ENCODE data around the gene PEX11G. TPM values are rescaled to one million over a fixed set of nuclear protein-coding genes. Genes with fewer than 3 reads are reported as not detected.
A peak's percentile ranks its signal among the peaks of the same experiment; 100 is the strongest.

The PEX11G gene
- 3.1 TPM for total RNA-seq

DNA sequence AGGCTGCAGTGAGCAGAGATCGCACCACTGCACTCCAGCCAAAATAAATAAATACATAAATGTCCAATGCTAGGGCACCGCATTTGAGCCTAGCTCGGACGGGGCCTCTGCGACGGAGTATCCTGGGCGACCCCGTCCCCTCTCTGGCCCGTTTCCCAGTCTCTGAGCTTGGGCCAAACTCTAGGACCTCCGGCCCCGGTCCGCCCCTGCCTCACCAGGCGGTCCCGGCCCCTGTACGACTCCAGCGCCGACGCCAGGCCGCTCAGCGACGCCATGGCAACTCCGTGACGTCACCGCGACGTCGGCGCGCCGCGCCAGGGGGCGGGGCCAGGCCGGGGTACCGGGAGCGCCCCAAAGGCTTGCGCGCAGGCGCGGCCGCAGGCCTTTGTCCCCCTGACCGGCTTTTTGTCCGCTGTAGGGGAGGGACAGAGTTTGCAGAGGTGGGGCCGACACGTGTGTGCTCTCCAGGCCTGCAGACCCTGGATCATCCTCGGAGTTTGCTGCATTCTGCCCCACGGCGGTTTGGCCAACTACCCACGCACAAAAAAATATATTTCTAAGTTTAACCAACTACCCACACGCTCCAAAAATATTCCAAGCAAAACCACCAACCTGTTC is at the start of gene PEX11G:
Gene PEX11G (minus strand): TSS at position 300 of the 618 bp plus-strand sequence. CDS start 25 bp downstream, at position 275.
- no peaks in the 10 kb centered on the region for H3K27me3 ChIP-seq (ENCODE audit: control insufficient read depth in 3 of 3, insufficient read depth in 3 of 3, low read length in 3 of 3)
- H3K9me3 ChIP-seq (ENCODE audit: control insufficient read depth in 3 of 3, low read length in 3 of 3): no peaks in the 10 kb centered on the region
- peak within 1 kb of the TSS; percentile 79 to 87 (median 86) for H3K4me3 ChIP-seq (ENCODE audit: low read length in 3 of 3)
- no peaks in the 10 kb centered on the region for H3K36me3 ChIP-seq (ENCODE audit: control insufficient read depth in 3 of 3, insufficient read depth in 3 of 3, low read length in 3 of 3)
- peak within 1 kb of the TSS; percentile 69 for H3K27ac ChIP-seq (ENCODE audit: low read depth, low read length)
- peak within 1 kb of the TSS; percentile 87 to 93 (median 91) for H3K9ac ChIP-seq (ENCODE audit: low read depth in 1 of 3, low read length in 3 of 3)
- peaks cover 0 to 7% (median 5%) of the 10 kb centered on the region in 3 donors for H3K4me1 ChIP-seq (ENCODE audit: control insufficient read depth in 3 of 3, insufficient read depth in 3 of 3, low read length in 3 of 3)

DNA sequence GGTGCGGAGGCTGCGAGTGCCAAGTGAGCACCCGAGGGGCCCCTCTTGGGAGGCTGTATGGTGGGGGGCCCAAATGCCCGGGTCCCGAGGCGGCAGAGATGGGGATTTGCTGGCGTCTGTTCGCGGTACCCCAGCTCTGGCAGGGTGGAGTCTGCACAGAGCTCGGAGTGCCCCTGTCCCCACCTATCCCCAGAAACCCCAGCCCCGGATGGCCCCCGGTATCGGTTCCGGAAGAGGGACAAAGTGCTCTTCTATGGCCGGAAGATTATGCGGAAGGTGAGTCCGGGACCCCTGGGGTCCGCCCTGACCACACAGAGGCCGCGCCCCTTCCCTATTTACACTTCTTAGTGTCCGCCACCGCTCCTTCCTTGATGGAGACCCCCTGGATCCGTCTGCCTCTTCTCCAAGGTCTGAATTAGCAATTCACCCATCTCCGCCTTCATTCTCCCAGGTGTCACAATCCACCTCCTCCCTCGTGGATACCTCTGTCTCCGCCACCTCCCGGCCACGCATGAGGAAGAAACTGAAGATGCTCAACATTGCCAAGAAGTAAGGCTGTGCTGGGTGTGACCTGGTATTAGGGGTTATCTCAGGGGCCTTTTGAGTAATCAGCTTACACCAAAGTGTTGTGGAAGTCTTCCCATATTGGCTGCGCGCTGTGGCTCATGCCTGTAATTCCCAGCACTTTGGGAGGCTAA is 47.3 kb upstream of the PEX11G start:
- peak overlapping the region; percentile 89 to 92 (median 89) for H3K9ac ChIP-seq (ENCODE audit: low read depth in 1 of 3, low read length in 3 of 3)
- peak overlapping the region; percentile 86 for H3K27ac ChIP-seq (ENCODE audit: low read depth, low read length)
- peak overlapping the region; percentile 88 to 98 (median 97) for H3K4me3 ChIP-seq (ENCODE audit: low read length in 3 of 3)
- H3K27me3 ChIP-seq (ENCODE audit: control insufficient read depth in 3 of 3, insufficient read depth in 3 of 3, low read length in 3 of 3): no peaks in the 10 kb centered on the region
- no peaks in the 10 kb centered on the region for H3K9me3 ChIP-seq (ENCODE audit: control insufficient read depth in 3 of 3, low read length in 3 of 3)
- peaks cover 12 to 24% (median 20%) of the 10 kb centered on the region in 3 donors for H3K4me1 ChIP-seq (ENCODE audit: control insufficient read depth in 3 of 3, insufficient read depth in 3 of 3, low read length in 3 of 3)
- H3K36me3 ChIP-seq (ENCODE audit: control insufficient read depth in 3 of 3, insufficient read depth in 3 of 3, low read length in 3 of 3): peaks cover 18 to 24% (median 21%) of the 10 kb centered on the region in 3 donors

DNA sequence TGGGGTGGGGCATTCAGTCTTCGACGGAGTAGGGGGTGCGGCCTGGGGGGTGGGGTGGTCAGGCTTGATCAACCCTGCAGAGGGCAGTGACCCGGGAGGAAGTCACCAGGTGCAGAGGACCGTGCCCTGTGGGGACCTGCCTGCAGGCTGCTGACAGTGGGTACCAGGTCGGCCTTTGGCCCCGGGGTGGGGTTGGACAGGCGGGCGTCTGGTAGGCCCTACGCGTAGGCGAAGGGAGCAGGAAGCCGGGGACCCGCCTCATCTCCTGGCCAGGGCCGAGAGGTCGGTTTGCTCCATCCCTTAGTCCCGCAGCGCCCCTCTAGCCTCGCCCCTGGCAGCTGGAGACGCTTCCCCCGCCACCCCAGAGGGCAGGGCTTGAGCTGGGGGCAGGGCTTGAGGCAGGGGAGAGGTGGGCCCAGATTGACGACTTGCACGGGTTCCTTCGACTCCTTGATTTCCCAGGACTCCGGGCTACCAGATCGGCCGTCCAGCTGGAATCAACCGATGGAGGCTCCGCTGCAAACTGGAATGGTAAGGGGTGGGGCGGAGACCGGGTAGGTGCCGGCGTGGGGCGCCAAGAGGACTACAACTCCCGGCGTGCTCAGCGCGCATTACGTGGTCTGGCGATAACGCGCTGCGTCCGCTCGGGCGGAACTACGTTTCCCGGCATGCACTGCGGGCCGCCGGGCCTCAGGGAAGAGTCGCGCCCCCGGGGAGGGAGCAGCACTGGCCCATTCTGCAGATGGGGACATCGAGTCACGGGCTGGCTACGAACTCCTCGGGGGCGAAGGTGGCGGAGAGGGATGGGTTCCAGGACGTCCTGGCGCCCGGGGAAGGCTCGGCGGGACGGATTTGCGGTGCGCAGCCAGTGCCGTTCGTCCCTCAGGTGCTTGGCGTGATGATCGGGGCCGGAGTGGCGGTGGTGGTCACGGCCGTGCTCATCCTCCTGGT is 46.5 kb upstream of the PEX11G start, which contains the start of gene PNPLA6:
Gene PNPLA6 (plus strand): TSS at position 671 of the 951 bp plus-strand sequence. CDS start 72 bp downstream, at position 743.
- peak within 1 kb of the TSS; percentile 88 to 98 (median 97) for H3K4me3 ChIP-seq (ENCODE audit: low read length in 3 of 3)
- peaks cover 12 to 24% (median 20%) of the 10 kb centered on the region in 3 donors for H3K4me1 ChIP-seq (ENCODE audit: control insufficient read depth in 3 of 3, insufficient read depth in 3 of 3, low read length in 3 of 3)
- H3K27me3 ChIP-seq (ENCODE audit: control insufficient read depth in 3 of 3, insufficient read depth in 3 of 3, low read length in 3 of 3): no peaks in the 10 kb centered on the region
- H3K36me3 ChIP-seq (ENCODE audit: control insufficient read depth in 3 of 3, insufficient read depth in 3 of 3, low read length in 3 of 3): peaks cover 14 to 19% (median 16%) of the 10 kb centered on the region in 3 donors
- peak within 1 kb of the TSS; percentile 89 to 92 (median 89) for H3K9ac ChIP-seq (ENCODE audit: low read depth in 1 of 3, low read length in 3 of 3)
- H3K27ac ChIP-seq (ENCODE audit: low read depth, low read length): peak within 1 kb of the TSS; percentile 86
- H3K9me3 ChIP-seq (ENCODE audit: control insufficient read depth in 3 of 3, low read length in 3 of 3): no peaks in the 10 kb centered on the region

- no peaks in the 10 kb centered on the region for H3K9me3 ChIP-seq (ENCODE audit: control insufficient read depth in 3 of 3, low read length in 3 of 3)
- peaks cover 12 to 24% (median 20%) of the 10 kb centered on the region in 3 donors for H3K4me1 ChIP-seq (ENCODE audit: control insufficient read depth in 3 of 3, insufficient read depth in 3 of 3, low read length in 3 of 3)
- H3K4me3 ChIP-seq (ENCODE audit: low read length in 3 of 3): peak overlapping the region; percentile 88 to 98 (median 97)
- H3K36me3 ChIP-seq (ENCODE audit: control insufficient read depth in 3 of 3, insufficient read depth in 3 of 3, low read length in 3 of 3): peaks cover 13 to 17% (median 15%) of the 10 kb centered on the region in 3 donors
- peak overlapping the region; percentile 86 for H3K27ac ChIP-seq (ENCODE audit: low read depth, low read length)
- H3K9ac ChIP-seq (ENCODE audit: low read depth in 1 of 3, low read length in 3 of 3): peak overlapping the region; percentile 89 to 92 (median 89)
- H3K27me3 ChIP-seq (ENCODE audit: control insufficient read depth in 3 of 3, insufficient read depth in 3 of 3, low read length in 3 of 3): no peaks in the 10 kb centered on the region
Observed at GRCh38 chr19:7534531-7535046, 45.8 kb upstream of the PEX11G start.

GRCh38 chr19:7533925-7534480 is 45.2 kb upstream of the PEX11G start:
- no peaks in the 10 kb centered on the region for H3K27me3 ChIP-seq (ENCODE audit: control insufficient read depth in 3 of 3, insufficient read depth in 3 of 3, low read length in 3 of 3)
- peak overlapping the region; percentile 88 to 98 (median 97) for H3K4me3 ChIP-seq (ENCODE audit: low read length in 3 of 3)
- H3K9me3 ChIP-seq (ENCODE audit: control insufficient read depth in 3 of 3, low read length in 3 of 3): no peaks in the 10 kb centered on the region
- H3K27ac ChIP-seq (ENCODE audit: low read depth, low read length): peak overlapping the region; percentile 86
- peaks cover 17 to 19% (median 18%) of the 10 kb centered on the region in 3 donors for H3K36me3 ChIP-seq (ENCODE audit: control insufficient read depth in 3 of 3, insufficient read depth in 3 of 3, low read length in 3 of 3)
- H3K9ac ChIP-seq (ENCODE audit: low read depth in 1 of 3, low read length in 3 of 3): peak overlapping the region; percentile 89 to 92 (median 89)
- H3K4me1 ChIP-seq (ENCODE audit: control insufficient read depth in 3 of 3, insufficient read depth in 3 of 3, low read length in 3 of 3): peaks cover 12 to 24% (median 20%) of the 10 kb centered on the region in 3 donors

- Histone ChIP-seq H3K4me1 (ENCODE audit: control insufficient read depth in 3 of 3, insufficient read depth in 3 of 3, low read length in 3 of 3) (peaks cover 12 to 24% (median 20%) of the 10 kb centered on the region in 3 donors), H3K4me3 (ENCODE audit: low read length in 3 of 3) (peak overlapping the region; percentile 88 to 98 (median 97)), H3K9ac (ENCODE audit: low read depth in 1 of 3, low read length in 3 of 3) (peak overlapping the region; percentile 81 to 92 (median 88)), H3K9me3 (ENCODE audit: control insufficient read depth in 3 of 3, low read length in 3 of 3) (no peaks in the 10 kb centered on the region), H3K36me3 (ENCODE audit: control insufficient read depth in 3 of 3, insufficient read depth in 3 of 3, low read length in 3 of 3) (peaks cover 18 to 19% (median 19%) of the 10 kb centered on the region in 3 donors), H3K27me3 (ENCODE audit: control insufficient read depth in 3 of 3, insufficient read depth in 3 of 3, low read length in 3 of 3) (no peaks in the 10 kb centered on the region), H3K27ac (ENCODE audit: low read depth, low read length) (peak overlapping the region; percentile 86)
Observed at GRCh38 chr19:7533281-7533885, 44.5 kb upstream of the PEX11G start.

- Histone ChIP-seq H3K27ac (ENCODE audit: low read depth, low read length) (no peak overlapping the region), H3K27me3 (ENCODE audit: control insufficient read depth in 3 of 3, insufficient read depth in 3 of 3, low read length in 3 of 3) (no peaks in the 10 kb centered on the region), H3K4me3 (ENCODE audit: low read length in 3 of 3) (no peak overlapping the region), H3K9me3 (ENCODE audit: control insufficient read depth in 3 of 3, low read length in 3 of 3) (no peaks in the 10 kb centered on the region), H3K36me3 (ENCODE audit: control insufficient read depth in 3 of 3, insufficient read depth in 3 of 3, low read length in 3 of 3) (peaks cover 28 to 33% (median 31%) of the 10 kb centered on the region in 3 donors), H3K4me1 (ENCODE audit: control insufficient read depth in 3 of 3, insufficient read depth in 3 of 3, low read length in 3 of 3) (peaks cover 6 to 13% (median 10%) of the 10 kb centered on the region in 3 donors), H3K9ac (ENCODE audit: low read depth in 1 of 3, low read length in 3 of 3) (no peak overlapping the region)
Observed at GRCh38 chr19:7529610-7530490, 41.0 kb upstream of the PEX11G start.

GRCh38 chr19:7529246-7529600 is 40.4 kb upstream of the PEX11G start:
- Histone ChIP-seq H3K4me1 (ENCODE audit: control insufficient read depth in 3 of 3, insufficient read depth in 3 of 3, low read length in 3 of 3) (peaks cover 6 to 9% (median 7%) of the 10 kb centered on the region in 3 donors), H3K27me3 (ENCODE audit: control insufficient read depth in 3 of 3, insufficient read depth in 3 of 3, low read length in 3 of 3) (no peaks in the 10 kb centered on the region), H3K9me3 (ENCODE audit: control insufficient read depth in 3 of 3, low read length in 3 of 3) (no peaks in the 10 kb centered on the region), H3K9ac (ENCODE audit: low read depth in 1 of 3, low read length in 3 of 3) (no peak overlapping the region), H3K4me3 (ENCODE audit: low read length in 3 of 3) (no peak overlapping the region), H3K27ac (ENCODE audit: low read depth, low read length) (no peak overlapping the region), H3K36me3 (ENCODE audit: control insufficient read depth in 3 of 3, insufficient read depth in 3 of 3, low read length in 3 of 3) (peaks cover 33 to 35% (median 33%) of the 10 kb centered on the region in 3 donors)

Measured in skeletal muscle tissue (tissue), 4 donors.